Stimulated activated CD4-positive, alpha-beta T cell treated with anti-CD3 and anti-CD28 coated beads, Interleukin-2, amount 100 ng/mL, for 4 hours (primary cell): ENCODE measurements around the gene RPS26.

ENCODE experiments used
- DNase-seq: peaks from one replicate; pipeline ENCODE4 v3.0.0-alpha.2; 2020; ENCODE audit warnings: low read depth

Gene RPS26

GRCh38 chr12:56078931-56079722, 37.4 kb downstream of the RPS26 start:
- DNase-seq = no peak

GRCh38 chr12:56079723-56080555, 38.2 kb downstream of the RPS26 start, which contains the start of gene ERBB3:
Gene ERBB3 (plus strand): TSS chr12:56080165. CDS start chr12:56080301, 136 bp downstream.
- peak; percentile 61 for DNase-seq

GRCh38 chr12:56080556-56081138, 38.9 kb downstream of the RPS26 start:
- no peak for DNase-seq

- DNase-seq = no peak
Measured at GRCh38 chr12:56081393-56082347, 40.0 kb downstream of the RPS26 start.

- DNase-seq = no peak
Measured at GRCh38 chr12:56082382-56082781, 40.7 kb downstream of the RPS26 start.

GRCh38 chr12:56082967-56083366, 41.2 kb downstream of the RPS26 start:
- no peak for DNase-seq

GRCh38 chr12:56084958-56085543, 43.3 kb downstream of the RPS26 start:
- DNase-seq = no peak

- DNase-seq = no peak
Measured at GRCh38 chr12:56086096-56086495, 44.4 kb downstream of the RPS26 start.

- no peak for DNase-seq
Measured at GRCh38 chr12:56086608-56087007, 44.9 kb downstream of the RPS26 start.

GRCh38 chr12:56087220-56087619, 45.5 kb downstream of the RPS26 start:
- DNase-seq = no peak
